ENCODE data around the gene CFAP206.
A peak's percentile ranks its signal among the peaks of the same experiment; 100 is the strongest.

The CFAP206 gene

GRCh38 chr6:87407901-87408720 lies at the start of gene CFAP206:
Gene CFAP206 (plus strand): TSS chr6:87407972. CDS start chr6:87409840, 1,868 bp downstream.
- peak; percentile 66 to 75 for DNase-seq

GRCh38 chr6:87364602-87365252 lies 43.0 kb upstream of the CFAP206 start:
- no peak for DNase-seq

GRCh38 chr6:87366072-87366827 lies 41.5 kb upstream of the CFAP206 start:
- DNase-seq = no peak

GRCh38 chr6:87366899-87367298 lies 40.9 kb upstream of the CFAP206 start:
- DNase-seq = no peak

GRCh38 chr6:87373377-87373776 lies 34.4 kb upstream of the CFAP206 start:
- DNase-seq = no peak

GRCh38 chr6:87375315-87375714 lies 32.5 kb upstream of the CFAP206 start:
- DNase-seq = no peak

- no peak for DNase-seq
These were observed 31.1 kb upstream of the CFAP206 start for GRCh38 chr6:87376643-87377042.

GRCh38 chr6:87378947-87379346 lies 28.8 kb upstream of the CFAP206 start:
- no peak for DNase-seq

GRCh38 chr6:87382861-87383260 lies 24.9 kb upstream of the CFAP206 start:
- DNase-seq = no peak

GRCh38 chr6:87384038-87384437 lies 23.7 kb upstream of the CFAP206 start:
- no peak for DNase-seq

GRCh38 chr6:87384449-87384848 lies 23.3 kb upstream of the CFAP206 start:
- no peak for DNase-seq

GRCh38 chr6:87391334-87391733 lies 16.4 kb upstream of the CFAP206 start:
- DNase-seq = peak; percentile 4 to 12

- DNase-seq = peak in 1 of 2 experiments; percentile 35
These were observed 14.6 kb upstream of the CFAP206 start for GRCh38 chr6:87393026-87393622.

- no peak for DNase-seq
These were observed 12.3 kb upstream of the CFAP206 start for GRCh38 chr6:87395431-87395830.

- DNase-seq = no peak
These were observed 11.0 kb upstream of the CFAP206 start for GRCh38 chr6:87396595-87397392.

- DNase-seq = no peak
These were observed 10.1 kb upstream of the CFAP206 start for GRCh38 chr6:87397656-87398055.

- DNase-seq = no peak
These were observed 5.9 kb upstream of the CFAP206 start for GRCh38 chr6:87401832-87402231.

GRCh38 chr6:87407561-87407900 lies 241 bp upstream of the CFAP206 start:
- peak in 1 of 2 experiments; percentile 50 for DNase-seq

- no peak for DNase-seq
These were observed 966 bp downstream of the CFAP206 start for GRCh38 chr6:87408721-87409155.

GRCh38 chr6:87419266-87419665 lies 11.5 kb downstream of the CFAP206 start:
- DNase-seq = no peak

GRCh38 chr6:87420360-87420759 lies 12.6 kb downstream of the CFAP206 start:
- DNase-seq = no peak

- no peak for DNase-seq
These were observed 13.8 kb downstream of the CFAP206 start for GRCh38 chr6:87421576-87421975.

All from NCI-H1930 (cell line).